Measurements from ENCODE around the gene AK9.

- no peak for TF ChIP-seq POLR2A (IDR thresholded peaks at IDR 0.05)
- no peak for TF ChIP-seq CTCF (IDR thresholded peaks at IDR 0.05)
Observed at GRCh38 chr6:109478841-109479624, 212.0 kb downstream of the AK9 start.
